Measurements from ENCODE around the gene GSTT4. TPM values are rescaled to one million over a fixed set of nuclear protein-coding genes. Genes with fewer than 3 reads are reported as not detected.
A peak's percentile ranks its signal among the peaks of the same experiment; 100 is the strongest.
"Not testable (repeated sequence)": the region's sequence is repeated elsewhere in the genome, so short reads cannot be mapped to it uniquely, and the experiment has no call there.

The GSTT4 gene
- total RNA-seq, 1 donor from 2014 or later: not detected

DNA sequence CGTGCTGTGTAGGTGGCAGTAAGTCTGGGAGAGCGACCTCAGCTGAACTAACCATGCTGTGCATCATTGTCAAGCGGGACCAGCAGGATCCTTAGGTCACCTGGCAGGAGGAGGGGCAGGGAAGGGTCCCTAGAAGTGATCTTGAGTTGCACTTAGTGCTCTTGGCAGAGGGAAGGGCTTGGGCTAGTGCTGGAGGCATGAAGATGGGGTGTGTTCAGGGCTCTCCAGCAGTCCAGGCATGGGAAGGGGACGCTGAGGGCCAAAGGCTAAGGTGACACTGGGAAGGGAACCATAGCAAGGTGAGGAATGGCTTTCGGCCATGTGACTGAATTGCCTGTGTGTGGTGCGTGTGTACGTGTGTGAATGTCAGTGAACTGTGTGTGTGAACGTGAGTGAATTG, 19.2 kb downstream of the GSTT4 start:
- not testable (repeated sequence) for H3K27me3 Mint-ChIP-seq; H3K4me3 Mint-ChIP-seq (ENCODE audit: low read depth); DNase-seq (ENCODE audit: low spot score, unreplicated experiment); H3K9me3 Mint-ChIP-seq (ENCODE audit: low read depth); H3K36me3 Mint-ChIP-seq (ENCODE audit: insufficient read depth); H3K27ac Mint-ChIP-seq; H3K4me1 Mint-ChIP-seq (ENCODE audit: low read depth)

DNA sequence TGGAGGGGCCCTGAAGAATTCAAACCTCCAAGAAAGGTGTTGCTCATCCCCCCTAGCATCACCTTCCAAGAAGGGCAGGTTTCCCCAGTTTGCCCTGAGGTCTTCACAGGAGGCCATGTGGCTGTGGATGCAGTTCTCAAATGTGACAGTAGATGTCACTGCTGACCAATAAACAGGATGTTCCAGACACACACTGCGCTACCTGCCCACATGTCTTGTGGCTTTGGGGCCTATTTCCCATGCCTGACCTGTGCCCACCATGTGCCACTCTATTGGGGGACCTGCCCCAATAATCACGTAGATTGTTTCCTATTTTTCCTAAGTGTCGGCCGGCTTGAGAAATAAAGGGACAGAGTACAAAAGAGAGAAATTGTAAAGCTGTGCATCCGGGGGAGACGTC, 20.8 kb downstream of the GSTT4 start:
- Mint-ChIP-seq H3K27ac (no peak overlapping the region), H3K9me3 (ENCODE audit: low read depth) (no peaks in the 10 kb centered on the region), H3K4me3 (ENCODE audit: low read depth) (no peak overlapping the region), H3K4me1 (ENCODE audit: low read depth) (no peaks in the 10 kb centered on the region), H3K27me3 (no peaks in the 10 kb centered on the region), H3K36me3 (ENCODE audit: insufficient read depth) (no peaks in the 10 kb centered on the region)
- DNase-seq (ENCODE audit: low spot score, unreplicated experiment): no peak
- TF ChIP-seq, protein P1, sequence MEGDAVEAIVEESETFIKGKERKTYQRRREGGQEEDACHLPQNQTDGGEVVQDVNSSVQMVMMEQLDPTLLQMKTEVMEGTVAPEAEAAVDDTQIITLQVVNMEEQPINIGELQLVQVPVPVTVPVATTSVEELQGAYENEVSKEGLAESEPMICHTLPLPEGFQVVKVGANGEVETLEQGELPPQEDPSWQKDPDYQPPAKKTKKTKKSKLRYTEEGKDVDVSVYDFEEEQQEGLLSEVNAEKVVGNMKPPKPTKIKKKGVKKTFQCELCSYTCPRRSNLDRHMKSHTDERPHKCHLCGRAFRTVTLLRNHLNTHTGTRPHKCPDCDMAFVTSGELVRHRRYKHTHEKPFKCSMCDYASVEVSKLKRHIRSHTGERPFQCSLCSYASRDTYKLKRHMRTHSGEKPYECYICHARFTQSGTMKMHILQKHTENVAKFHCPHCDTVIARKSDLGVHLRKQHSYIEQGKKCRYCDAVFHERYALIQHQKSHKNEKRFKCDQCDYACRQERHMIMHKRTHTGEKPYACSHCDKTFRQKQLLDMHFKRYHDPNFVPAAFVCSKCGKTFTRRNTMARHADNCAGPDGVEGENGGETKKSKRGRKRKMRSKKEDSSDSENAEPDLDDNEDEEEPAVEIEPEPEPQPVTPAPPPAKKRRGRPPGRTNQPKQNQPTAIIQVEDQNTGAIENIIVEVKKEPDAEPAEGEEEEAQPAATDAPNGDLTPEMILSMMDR (IDR thresholded peaks at IDR 0.05; ENCODE audit: unreplicated experiment): no peak

DNA sequence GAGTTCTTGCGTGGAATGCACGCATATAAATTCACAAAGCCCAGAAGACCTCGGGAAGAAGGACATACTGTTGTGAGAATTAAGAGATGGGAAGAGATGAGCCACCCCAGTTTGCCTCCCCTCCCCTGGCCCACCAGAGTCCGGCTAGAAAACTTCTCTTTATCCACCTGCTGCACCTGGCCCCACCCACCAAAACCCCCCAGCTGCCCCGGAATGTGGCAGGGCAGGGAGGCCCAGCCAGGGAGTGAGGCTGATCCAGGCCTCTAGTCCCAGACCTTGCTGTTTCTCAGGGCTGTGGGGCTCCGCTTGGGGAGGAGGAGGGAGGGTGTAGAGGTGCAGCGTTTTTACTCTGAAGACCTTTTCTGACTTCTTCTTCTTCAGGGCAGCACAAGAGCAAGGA, 24.7 kb downstream of the GSTT4 start:
- not testable (repeated sequence) for H3K36me3 Mint-ChIP-seq (ENCODE audit: insufficient read depth); DNase-seq (ENCODE audit: low spot score, unreplicated experiment); H3K27me3 Mint-ChIP-seq

DNA sequence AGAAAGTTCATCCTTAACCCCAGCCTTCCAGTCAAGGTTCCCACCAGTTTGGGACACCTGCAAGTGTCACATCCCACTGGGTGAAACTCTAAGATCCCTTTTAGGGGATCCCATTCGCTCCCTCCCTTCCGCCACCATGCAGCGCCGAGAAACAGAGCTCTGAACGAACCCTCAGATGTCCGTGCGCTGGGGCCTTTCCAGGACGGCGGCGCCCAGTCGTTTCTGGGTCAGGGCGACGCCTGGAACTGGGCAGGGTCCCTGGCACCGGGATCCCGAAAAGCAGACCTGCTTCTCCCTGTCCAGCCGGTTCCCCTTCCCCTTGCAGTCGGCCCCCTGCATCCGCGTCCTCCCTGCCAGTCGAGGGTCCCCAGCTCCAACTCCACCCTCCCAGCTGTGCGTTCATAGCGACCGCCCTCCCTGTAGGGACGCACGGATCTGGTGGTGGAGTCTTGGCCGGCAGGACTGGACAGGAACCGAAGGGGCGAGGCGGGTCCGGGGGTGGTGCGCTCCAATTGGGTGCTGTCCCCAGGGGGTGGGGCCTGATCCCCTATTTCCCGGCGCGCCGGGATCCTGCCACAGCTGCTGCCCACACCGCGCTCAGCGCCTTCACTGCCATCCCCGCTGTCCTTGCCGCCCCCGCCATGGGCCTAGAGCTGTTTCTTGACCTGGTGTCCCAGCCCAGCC, 25.6 kb downstream of the GSTT4 start, which contains the start of gene GSTT2:
GSTT2 (plus strand) TSS at position 578 of the 684 bp plus-strand sequence.
- H3K27me3 Mint-ChIP-seq; H3K9me3 Mint-ChIP-seq (ENCODE audit: low read depth); H3K4me3 Mint-ChIP-seq (ENCODE audit: low read depth); H3K27ac Mint-ChIP-seq; H3K4me1 Mint-ChIP-seq (ENCODE audit: low read depth); DNase-seq (ENCODE audit: low spot score, unreplicated experiment); H3K36me3 Mint-ChIP-seq (ENCODE audit: insufficient read depth): not testable (repeated sequence)

More for the DNA sequence above, 24.7 kb downstream of the GSTT4 start:
- not testable (repeated sequence) for H3K9me3 Mint-ChIP-seq (ENCODE audit: low read depth); H3K4me3 Mint-ChIP-seq (ENCODE audit: low read depth); H3K27ac Mint-ChIP-seq; H3K4me1 Mint-ChIP-seq (ENCODE audit: low read depth)

DNA sequence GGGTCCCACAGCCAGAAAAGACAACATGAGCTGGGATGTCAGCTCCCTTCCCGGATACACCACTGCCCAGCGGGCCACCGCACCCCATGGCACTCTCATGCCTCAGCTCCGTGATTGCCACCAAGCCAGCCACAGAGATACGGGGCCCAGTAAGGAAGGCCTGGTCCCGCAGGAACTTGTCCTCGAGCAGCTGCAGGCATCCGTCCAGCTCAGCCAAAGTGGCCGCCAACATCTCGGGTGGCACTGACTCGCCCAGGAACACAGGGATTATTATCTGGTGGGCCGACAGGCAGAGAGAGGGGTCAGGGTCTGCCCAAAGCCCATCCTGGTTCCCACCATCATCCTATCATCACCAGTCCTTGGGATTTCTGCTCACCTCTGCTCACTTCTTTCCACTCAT, 27.9 kb downstream of the GSTT4 start:
- H3K4me3 Mint-ChIP-seq (ENCODE audit: low read depth); DNase-seq (ENCODE audit: low spot score, unreplicated experiment); H3K27ac Mint-ChIP-seq; H3K36me3 Mint-ChIP-seq (ENCODE audit: insufficient read depth); H3K27me3 Mint-ChIP-seq; H3K9me3 Mint-ChIP-seq (ENCODE audit: low read depth); H3K4me1 Mint-ChIP-seq (ENCODE audit: low read depth): not testable (repeated sequence)

DNA sequence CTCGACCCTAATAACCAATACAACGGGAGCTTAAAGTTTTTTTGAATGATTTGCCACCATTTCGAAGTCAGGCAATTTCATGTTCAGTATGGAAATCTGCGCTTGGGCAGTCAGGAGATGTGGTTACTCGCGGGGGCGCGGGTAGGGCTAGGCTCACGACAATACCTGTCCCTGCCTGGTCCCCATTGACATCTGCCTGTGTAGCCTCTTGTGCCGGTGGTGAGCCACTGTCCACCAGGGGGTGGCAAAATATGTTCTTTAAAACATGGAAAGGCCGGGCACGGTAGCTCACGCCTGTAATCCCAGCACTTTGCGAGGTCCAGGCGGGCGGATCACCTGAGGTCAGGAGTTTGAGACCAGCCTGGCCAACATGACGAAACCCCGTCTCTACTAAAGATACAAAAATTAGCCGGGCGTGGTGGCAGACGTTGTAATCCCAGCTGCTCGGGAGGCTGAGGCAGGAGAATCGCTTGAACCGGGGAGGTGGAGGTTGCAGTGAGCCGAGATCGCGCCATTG, 30.4 kb downstream of the GSTT4 start:
- not testable (repeated sequence) for H3K4me1 Mint-ChIP-seq (ENCODE audit: low read depth); H3K27me3 Mint-ChIP-seq; DNase-seq (ENCODE audit: low spot score, unreplicated experiment); H3K27ac Mint-ChIP-seq; H3K9me3 Mint-ChIP-seq (ENCODE audit: low read depth); H3K4me3 Mint-ChIP-seq (ENCODE audit: low read depth)
- H3K36me3 Mint-ChIP-seq (ENCODE audit: insufficient read depth): peaks cover 10% of the 10 kb centered on the region

DNA sequence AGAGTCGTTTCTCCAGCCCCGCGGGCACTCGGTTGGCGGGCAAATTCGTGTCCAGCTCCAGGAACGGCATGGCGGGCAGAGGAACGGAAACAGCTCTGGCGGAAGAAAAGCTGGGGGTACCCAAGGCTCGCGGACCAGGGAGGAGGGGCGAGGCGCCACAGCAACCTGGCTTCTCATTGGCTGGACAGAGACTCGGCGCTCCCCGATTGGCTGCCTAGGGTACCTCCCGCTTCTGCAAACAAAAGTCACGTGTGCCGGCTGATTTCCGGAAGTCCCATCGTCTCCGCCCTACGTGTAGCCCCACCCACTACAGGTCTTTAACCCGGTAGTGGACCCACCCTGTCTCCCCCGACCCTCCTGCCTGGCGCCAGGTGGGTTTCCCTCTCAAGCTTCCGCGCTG, 30.9 kb downstream of the GSTT4 start, which contains the start of gene DDT:
DDT (minus strand) TSS at position 97 of the 400 bp plus-strand sequence; CDS start at position 70, 27 bp downstream.
- H3K27ac Mint-ChIP-seq; H3K4me3 Mint-ChIP-seq (ENCODE audit: low read depth); H3K9me3 Mint-ChIP-seq (ENCODE audit: low read depth); DNase-seq (ENCODE audit: low spot score, unreplicated experiment); H3K27me3 Mint-ChIP-seq; H3K4me1 Mint-ChIP-seq (ENCODE audit: low read depth): not testable (repeated sequence)
- peaks cover 11% of the 10 kb centered on the region for H3K36me3 Mint-ChIP-seq (ENCODE audit: insufficient read depth)

DNA sequence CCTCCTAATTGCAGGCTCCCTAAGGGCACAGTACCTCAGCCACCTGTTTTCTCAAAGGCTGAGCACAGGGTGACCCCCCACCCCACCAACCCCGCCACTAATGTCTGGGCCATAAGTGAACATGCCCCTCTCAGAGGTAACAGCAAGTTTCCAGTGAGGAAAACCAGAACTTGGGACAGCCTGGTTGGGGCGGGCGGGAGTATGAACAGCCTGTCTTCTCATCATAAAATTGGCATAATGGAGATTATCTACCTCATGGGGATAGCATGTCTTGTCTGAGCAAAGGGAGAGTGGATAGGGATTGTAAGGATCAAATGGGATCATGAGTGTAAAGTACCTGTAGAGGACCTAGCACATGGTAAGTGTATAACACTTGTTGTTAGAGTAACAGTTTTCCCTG, 33.3 kb downstream of the GSTT4 start:
- H3K9me3 Mint-ChIP-seq (ENCODE audit: low read depth): not testable (repeated sequence)

More for the DNA sequence above, 33.3 kb downstream of the GSTT4 start:
- not testable (repeated sequence) for DNase-seq (ENCODE audit: low spot score, unreplicated experiment); H3K4me1 Mint-ChIP-seq (ENCODE audit: low read depth); H3K27me3 Mint-ChIP-seq; H3K27ac Mint-ChIP-seq
- peaks cover 15% of the 10 kb centered on the region for H3K36me3 Mint-ChIP-seq (ENCODE audit: insufficient read depth)
- H3K4me3 Mint-ChIP-seq (ENCODE audit: low read depth): peak overlapping the region; percentile 11
